Adrenal gland (tissue), 5 donors: Measurements from ENCODE around the gene FOXB2.

Experiments
- POLR2A ChIP-seq, 2 donors: fragments of 450-650 bp; IDR thresholded peaks; one replicate each; pipeline ENCODE4 v1.6.1; 2017; ENCODE audit warnings: antibody characterized with exemption in 2 of 2, mild to moderate bottlenecking in 2 of 2, moderate library complexity in 1 of 2
- TF ChIP-seq, protein P1 (sequence below), 6 experiments: fragments of 450-650 bp in 4 of 6; fragments of 200-600 bp in 2 of 6; sonication (generic) in 1 of 6; IDR thresholded peaks; 1 replicate in 5 of 6; 2 replicates in 1 of 6; pipeline versions ENCODE4 v1.5.1 to v1.8.0; 2016 to 2021; ENCODE audit warnings: antibody characterized with exemption in 6 of 6, mild to moderate bottlenecking in 2 of 6, moderate library complexity in 1 of 6
- donor health status: DM: no; HTN: no; CAD: no.

DNA sequence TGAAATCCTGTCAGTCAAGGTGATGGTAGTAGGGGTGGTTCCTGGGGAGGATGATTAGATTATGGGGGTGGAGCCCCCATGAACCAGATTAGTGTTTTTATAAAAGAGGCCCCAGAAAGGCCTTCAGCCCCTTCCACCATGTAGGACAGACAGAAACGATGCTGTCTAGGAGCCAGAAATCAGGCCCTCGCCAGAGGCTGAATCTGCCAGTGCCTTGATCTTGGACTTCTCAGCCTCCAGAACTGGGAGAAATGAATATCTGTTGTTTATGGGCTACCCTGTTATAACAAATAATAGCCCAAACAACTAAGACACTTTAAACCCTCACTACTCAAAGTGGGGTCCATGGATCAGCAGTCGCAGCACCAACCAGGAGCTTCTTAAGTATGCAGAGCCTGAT lies 20.2 kb upstream of the FOXB2 start:
- no peak for TF ChIP-seq POLR2A (IDR thresholded peaks at IDR 0.05)
- TF ChIP-seq, protein P1, sequence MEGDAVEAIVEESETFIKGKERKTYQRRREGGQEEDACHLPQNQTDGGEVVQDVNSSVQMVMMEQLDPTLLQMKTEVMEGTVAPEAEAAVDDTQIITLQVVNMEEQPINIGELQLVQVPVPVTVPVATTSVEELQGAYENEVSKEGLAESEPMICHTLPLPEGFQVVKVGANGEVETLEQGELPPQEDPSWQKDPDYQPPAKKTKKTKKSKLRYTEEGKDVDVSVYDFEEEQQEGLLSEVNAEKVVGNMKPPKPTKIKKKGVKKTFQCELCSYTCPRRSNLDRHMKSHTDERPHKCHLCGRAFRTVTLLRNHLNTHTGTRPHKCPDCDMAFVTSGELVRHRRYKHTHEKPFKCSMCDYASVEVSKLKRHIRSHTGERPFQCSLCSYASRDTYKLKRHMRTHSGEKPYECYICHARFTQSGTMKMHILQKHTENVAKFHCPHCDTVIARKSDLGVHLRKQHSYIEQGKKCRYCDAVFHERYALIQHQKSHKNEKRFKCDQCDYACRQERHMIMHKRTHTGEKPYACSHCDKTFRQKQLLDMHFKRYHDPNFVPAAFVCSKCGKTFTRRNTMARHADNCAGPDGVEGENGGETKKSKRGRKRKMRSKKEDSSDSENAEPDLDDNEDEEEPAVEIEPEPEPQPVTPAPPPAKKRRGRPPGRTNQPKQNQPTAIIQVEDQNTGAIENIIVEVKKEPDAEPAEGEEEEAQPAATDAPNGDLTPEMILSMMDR (IDR thresholded peaks at IDR 0.05), result no peak
